ENCODE measurements around the gene HECW1.

- TF ChIP-seq SIN3A (IDR thresholded peaks at IDR 0.05; ENCODE audit: borderline replicate concordance, insufficient read depth, low read depth, low read length) (no peak), POLR2AphosphoS5 (IDR thresholded peaks at IDR 0.05; ENCODE audit: low read depth, low read length) (no peak)
- TF ChIP-seq, protein P1, sequence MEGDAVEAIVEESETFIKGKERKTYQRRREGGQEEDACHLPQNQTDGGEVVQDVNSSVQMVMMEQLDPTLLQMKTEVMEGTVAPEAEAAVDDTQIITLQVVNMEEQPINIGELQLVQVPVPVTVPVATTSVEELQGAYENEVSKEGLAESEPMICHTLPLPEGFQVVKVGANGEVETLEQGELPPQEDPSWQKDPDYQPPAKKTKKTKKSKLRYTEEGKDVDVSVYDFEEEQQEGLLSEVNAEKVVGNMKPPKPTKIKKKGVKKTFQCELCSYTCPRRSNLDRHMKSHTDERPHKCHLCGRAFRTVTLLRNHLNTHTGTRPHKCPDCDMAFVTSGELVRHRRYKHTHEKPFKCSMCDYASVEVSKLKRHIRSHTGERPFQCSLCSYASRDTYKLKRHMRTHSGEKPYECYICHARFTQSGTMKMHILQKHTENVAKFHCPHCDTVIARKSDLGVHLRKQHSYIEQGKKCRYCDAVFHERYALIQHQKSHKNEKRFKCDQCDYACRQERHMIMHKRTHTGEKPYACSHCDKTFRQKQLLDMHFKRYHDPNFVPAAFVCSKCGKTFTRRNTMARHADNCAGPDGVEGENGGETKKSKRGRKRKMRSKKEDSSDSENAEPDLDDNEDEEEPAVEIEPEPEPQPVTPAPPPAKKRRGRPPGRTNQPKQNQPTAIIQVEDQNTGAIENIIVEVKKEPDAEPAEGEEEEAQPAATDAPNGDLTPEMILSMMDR (IDR thresholded peaks at IDR 0.05): no peak
Measured at GRCh38 chr7:43135129-43135528, 22.7 kb downstream of the HECW1 start.
